ENCODE results near the gene CFLAR. TPM values are rescaled to one million over a fixed set of nuclear protein-coding genes. Genes with fewer than 3 reads are reported as not detected.

The CFLAR gene
- total and polyA plus RNA-seq, 2 of the 13 experiments (the other 11 are each of a cell fraction or from before 2014, with no cell fraction given) = 43.8 to 92.1 TPM

DNA sequence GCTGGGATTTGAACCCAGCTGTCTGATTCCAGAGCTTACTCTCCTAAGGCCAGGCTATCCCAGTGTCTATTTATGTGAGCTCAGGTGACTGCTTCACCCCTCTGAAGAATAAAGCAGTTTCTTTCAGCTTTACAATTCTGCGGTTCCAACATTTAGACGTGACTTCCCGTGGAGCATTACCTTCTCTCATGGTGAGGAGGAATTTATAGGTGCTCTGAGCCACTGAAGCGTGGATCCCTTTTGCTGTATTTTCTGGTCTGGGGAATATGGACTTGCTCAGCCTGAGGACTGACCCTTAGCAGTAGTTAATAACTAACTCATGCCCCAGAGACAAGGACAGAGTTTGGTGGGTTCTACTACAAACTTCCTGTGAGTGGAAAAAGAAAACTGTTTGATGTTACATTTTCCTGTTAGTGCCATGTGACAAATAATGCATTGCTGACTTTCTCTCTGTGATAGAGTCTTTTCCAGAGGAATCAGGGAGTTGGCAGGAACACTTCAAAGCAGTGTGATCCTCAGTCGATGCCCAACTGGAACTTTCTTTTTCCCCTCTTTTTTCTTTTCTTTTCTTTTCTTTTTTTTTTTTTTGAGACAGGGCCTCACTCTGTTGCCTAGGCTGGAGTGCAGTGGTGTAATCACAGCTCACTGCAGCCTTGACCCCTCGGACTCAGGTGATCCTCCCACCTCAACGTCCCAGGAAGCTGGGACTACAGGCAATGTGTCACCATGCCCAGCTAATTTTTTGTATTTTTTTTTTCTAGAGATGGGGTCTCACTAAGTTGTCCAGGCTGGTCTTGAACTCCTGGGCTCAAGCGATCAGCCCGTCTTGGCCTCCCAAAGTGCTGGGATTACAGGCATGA is 88.9 kb downstream of the CFLAR start (continued):
- TF ChIP-seq ZNF136 (CRISPR knock-in tag; IDR thresholded peaks at IDR 0.05; ENCODE audit: low read depth) (0 out of 2 replicates have a peak, but pooled peaks have one; percentile 69), SMARCE1 (IDR thresholded peaks at IDR 0.05; ENCODE audit: borderline replicate concordance) (no peak), CEBPZ (IDR thresholded peaks at IDR 0.05; ENCODE audit: low read length) (no peak), FOSL2 (CRISPR knock-in tag; IDR thresholded peaks at IDR 0.05) (peak; percentile 77), ATF7 (IDR thresholded peaks at IDR 0.05) (peak; percentile 47; the same call in 1 of the 2 replicates), ATF7 (CRISPR knock-in tag; IDR thresholded peaks at IDR 0.05) (no peak), KDM4B (CRISPR knock-in tag; IDR thresholded peaks at IDR 0.05) (no peak; the same call in 1 of the 2 replicates), NKX3-1 (CRISPR knock-in tag; IDR thresholded peaks at IDR 0.05) (0 out of 2 replicates have a peak, but pooled peaks have one; percentile 7)
- TF ChIP-seq, protein P1, sequence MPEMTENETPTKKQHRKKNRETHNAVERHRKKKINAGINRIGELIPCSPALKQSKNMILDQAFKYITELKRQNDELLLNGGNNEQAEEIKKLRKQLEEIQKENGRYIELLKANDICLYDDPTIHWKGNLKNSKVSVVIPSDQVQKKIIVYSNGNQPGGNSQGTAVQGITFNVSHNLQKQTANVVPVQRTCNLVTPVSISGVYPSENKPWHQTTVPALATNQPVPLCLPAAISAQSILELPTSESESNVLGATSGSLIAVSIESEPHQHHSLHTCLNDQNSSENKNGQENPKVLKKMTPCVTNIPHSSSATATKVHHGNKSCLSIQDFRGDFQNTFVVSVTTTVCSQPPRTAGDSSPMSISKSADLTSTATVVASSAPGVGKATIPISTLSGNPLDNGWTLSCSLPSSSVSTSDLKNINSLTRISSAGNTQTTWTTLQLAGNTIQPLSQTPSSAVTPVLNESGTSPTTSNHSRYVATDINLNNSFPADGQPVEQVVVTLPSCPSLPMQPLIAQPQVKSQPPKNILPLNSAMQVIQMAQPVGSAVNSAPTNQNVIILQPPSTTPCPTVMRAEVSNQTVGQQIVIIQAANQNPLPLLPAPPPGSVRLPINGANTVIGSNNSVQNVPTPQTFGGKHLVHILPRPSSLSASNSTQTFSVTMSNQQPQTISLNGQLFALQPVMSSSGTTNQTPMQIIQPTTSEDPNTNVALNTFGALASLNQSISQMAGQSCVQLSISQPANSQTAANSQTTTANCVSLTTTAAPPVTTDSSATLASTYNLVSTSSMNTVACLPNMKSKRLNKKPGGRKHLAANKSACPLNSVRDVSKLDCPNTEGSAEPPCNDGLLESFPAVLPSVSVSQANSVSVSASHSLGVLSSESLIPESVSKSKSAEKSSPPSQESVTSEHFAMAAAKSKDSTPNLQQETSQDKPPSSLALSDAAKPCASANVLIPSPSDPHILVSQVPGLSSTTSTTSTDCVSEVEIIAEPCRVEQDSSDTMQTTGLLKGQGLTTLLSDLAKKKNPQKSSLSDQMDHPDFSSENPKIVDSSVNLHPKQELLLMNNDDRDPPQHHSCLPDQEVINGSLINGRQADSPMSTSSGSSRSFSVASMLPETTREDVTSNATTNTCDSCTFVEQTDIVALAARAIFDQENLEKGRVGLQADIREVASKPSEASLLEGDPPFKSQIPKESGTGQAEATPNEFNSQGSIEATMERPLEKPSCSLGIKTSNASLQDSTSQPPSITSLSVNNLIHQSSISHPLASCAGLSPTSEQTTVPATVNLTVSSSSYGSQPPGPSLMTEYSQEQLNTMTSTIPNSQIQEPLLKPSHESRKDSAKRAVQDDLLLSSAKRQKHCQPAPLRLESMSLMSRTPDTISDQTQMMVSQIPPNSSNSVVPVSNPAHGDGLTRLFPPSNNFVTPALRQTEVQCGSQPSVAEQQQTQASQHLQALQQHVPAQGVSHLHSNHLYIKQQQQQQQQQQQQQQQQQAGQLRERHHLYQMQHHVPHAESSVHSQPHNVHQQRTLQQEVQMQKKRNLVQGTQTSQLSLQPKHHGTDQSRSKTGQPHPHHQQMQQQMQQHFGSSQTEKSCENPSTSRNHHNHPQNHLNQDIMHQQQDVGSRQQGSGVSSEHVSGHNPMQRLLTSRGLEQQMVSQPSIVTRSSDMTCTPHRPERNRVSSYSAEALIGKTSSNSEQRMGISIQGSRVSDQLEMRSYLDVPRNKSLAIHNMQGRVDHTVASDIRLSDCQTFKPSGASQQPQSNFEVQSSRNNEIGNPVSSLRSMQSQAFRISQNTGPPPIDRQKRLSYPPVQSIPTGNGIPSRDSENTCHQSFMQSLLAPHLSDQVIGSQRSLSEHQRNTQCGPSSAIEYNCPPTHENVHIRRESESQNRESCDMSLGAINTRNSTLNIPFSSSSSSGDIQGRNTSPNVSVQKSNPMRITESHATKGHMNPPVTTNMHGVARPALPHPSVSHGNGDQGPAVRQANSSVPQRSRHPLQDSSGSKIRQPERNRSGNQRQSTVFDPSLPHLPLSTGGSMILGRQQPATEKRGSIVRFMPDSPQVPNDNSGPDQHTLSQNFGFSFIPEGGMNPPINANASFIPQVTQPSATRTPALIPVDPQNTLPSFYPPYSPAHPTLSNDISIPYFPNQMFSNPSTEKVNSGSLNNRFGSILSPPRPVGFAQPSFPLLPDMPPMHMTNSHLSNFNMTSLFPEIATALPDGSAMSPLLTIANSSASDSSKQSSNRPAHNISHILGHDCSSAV (CRISPR knock-in tag; IDR thresholded peaks at IDR 0.05; ENCODE audit: borderline replicate concordance) = no peak
- TF ChIP-seq, protein P2, sequence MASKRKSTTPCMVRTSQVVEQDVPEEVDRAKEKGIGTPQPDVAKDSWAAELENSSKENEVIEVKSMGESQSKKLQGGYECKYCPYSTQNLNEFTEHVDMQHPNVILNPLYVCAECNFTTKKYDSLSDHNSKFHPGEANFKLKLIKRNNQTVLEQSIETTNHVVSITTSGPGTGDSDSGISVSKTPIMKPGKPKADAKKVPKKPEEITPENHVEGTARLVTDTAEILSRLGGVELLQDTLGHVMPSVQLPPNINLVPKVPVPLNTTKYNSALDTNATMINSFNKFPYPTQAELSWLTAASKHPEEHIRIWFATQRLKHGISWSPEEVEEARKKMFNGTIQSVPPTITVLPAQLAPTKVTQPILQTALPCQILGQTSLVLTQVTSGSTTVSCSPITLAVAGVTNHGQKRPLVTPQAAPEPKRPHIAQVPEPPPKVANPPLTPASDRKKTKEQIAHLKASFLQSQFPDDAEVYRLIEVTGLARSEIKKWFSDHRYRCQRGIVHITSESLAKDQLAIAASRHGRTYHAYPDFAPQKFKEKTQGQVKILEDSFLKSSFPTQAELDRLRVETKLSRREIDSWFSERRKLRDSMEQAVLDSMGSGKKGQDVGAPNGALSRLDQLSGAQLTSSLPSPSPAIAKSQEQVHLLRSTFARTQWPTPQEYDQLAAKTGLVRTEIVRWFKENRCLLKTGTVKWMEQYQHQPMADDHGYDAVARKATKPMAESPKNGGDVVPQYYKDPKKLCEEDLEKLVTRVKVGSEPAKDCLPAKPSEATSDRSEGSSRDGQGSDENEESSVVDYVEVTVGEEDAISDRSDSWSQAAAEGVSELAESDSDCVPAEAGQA (IDR thresholded peaks at IDR 0.05; ENCODE audit: low read depth) = no peak
- TF ChIP-seq, protein P2 (CRISPR knock-in tag; IDR thresholded peaks at IDR 0.05; ENCODE audit: borderline replicate concordance) = no peak
